Fibroblast of lung (primary cell): ENCODE measurements around the gene ZBTB7B. TPM values are rescaled to one million over a fixed set of nuclear protein-coding genes. Genes with fewer than 3 reads are reported as not detected.

Experiments
- DNase-seq, 2 donors: peaks; one replicate each; pipeline versions ENCODE4 v3.0.0 to v3.0.0-alpha.2; 2010; ENCODE audit warnings: low read depth in 2 of 2
- H2AFZ ChIP-seq: 2 replicates; pipeline ENCODE4 v1.5.1; 2012; ENCODE audit warnings: low read length, control low read depth, inconsistent platforms
- H3K27ac ChIP-seq: 2 replicates; pipeline ENCODE4 v1.5.1; 2011; ENCODE audit warnings: low read length, control low read depth; ENCODE audit not compliant: insufficient read depth
- H3K27me3 ChIP-seq: 2 replicates; pipeline ENCODE4 v1.5.1; 2011; ENCODE audit warnings: mild to moderate bottlenecking, low read length; ENCODE audit not compliant: control insufficient read depth, insufficient read depth
- H3K36me3 ChIP-seq: 2 replicates; pipeline ENCODE4 v1.5.1; 2011; ENCODE audit warnings: low read length; ENCODE audit not compliant: control insufficient read depth, insufficient read depth
- H3K4me1 ChIP-seq: 2 replicates; pipeline ENCODE4 v1.5.1; 2011; ENCODE audit warnings: low read length; ENCODE audit not compliant: control insufficient read depth, insufficient read depth; ENCODE audit errors: extremely low read depth
- H3K4me2 ChIP-seq: 2 replicates; pipeline ENCODE4 v1.5.1; 2011; ENCODE audit warnings: low read length, control low read depth; ENCODE audit not compliant: insufficient read depth; ENCODE audit errors: extremely low read depth
- H3K4me3 ChIP-seq, 4 experiments: fragments of 200-600 bp in 1 of 4; sonication (generic) in 1 of 4; replicated peaks in 1 of 4; 2 replicates each; pipeline ENCODE4 v1.5.1; 2011 to 2016; ENCODE audit warnings: low read length in 4 of 4, low read depth in 3 of 4, mild to moderate bottlenecking in 3 of 4, control low read depth in 2 of 4, inconsistent platforms in 1 of 4, mixed read lengths in 1 of 4; ENCODE audit not compliant: insufficient read depth in 1 of 4; ENCODE audit errors: control extremely low read depth in 1 of 4
- H3K79me2 ChIP-seq: 2 replicates; pipeline ENCODE4 v1.5.1; 2012; ENCODE audit warnings: mild to moderate bottlenecking, low read length, inconsistent platforms; ENCODE audit not compliant: control insufficient read depth, insufficient read depth
- H3K9ac ChIP-seq: 2 replicates; pipeline ENCODE4 v1.5.1; 2011; ENCODE audit warnings: mild to moderate bottlenecking, low read length, control low read depth; ENCODE audit not compliant: insufficient read depth
- H3K9me3 ChIP-seq: 2 replicates; pipeline ENCODE4 v1.5.1; 2012; ENCODE audit warnings: low read depth, low read length; ENCODE audit not compliant: control insufficient read depth, insufficient read depth
- H4K20me1 ChIP-seq: 2 replicates; pipeline ENCODE4 v1.5.1; 2011; ENCODE audit warnings: low read length; ENCODE audit not compliant: control insufficient read depth, insufficient read depth; ENCODE audit errors: extremely low read depth
- EZH2 ChIP-seq: IDR thresholded peaks from 2 replicates; pipeline ENCODE4 v1.5.1; 2012; ENCODE audit warnings: low read length, control low read depth, mild to moderate bottlenecking; ENCODE audit errors: missing control alignments
- polyA plus RNA-seq, 2 donors: library from polyadenylated mRNA; depleted of rRNA in 1 of 2; stranded (reverse) in 1 of 2; unstranded in 1 of 2; fragments of >200 nt; gene quantifications; 2 replicates each; pipeline ENCODE4 v1.2.1, GENCODE V29; 2011 to 2012; ENCODE audit warnings: missing spikeins in 1 of 2
- total RNA-seq: library from RNA; depleted of rRNA; stranded (reverse); fragments of >200 nt; gene quantifications from 2 replicates; pipeline ENCODE4 v1.2.1, GENCODE V29; 2014
- TF ChIP-seq, protein P1 (sequence below), 2 donors: IDR thresholded peaks in 1 of 2; conservative IDR thresholded peaks in 1 of 2; 1 replicate in 1 of 2; 2 replicates in 1 of 2; pipeline ENCODE4 v1.5.1; 2011 to 2012; ENCODE audit warnings: low read length in 2 of 2, control low read depth in 1 of 2, inconsistent platforms in 1 of 2, low read depth in 1 of 2, mild to moderate bottlenecking in 1 of 2

Gene ZBTB7B
- total and polyA plus RNA-seq, 2 donors (not counting 1 experiment from before 2014, with no cell fraction given) = 7.0 to 19.3 TPM

- no peaks in the 10 kb centered on the region for H4K20me1 ChIP-seq
- H3K4me1 ChIP-seq = peaks cover 2% of the 10 kb centered on the region
- H3K36me3 ChIP-seq = no peaks in the 10 kb centered on the region
- no peak overlapping the region for H3K4me3 ChIP-seq
- no peak overlapping the region for H2AFZ ChIP-seq
- H3K27me3 ChIP-seq = peaks cover 8% of the 10 kb centered on the region
- no peaks in the 10 kb centered on the region for H3K9me3 ChIP-seq
- TF ChIP-seq EZH2 = no peak
- TF ChIP-seq, protein P1, sequence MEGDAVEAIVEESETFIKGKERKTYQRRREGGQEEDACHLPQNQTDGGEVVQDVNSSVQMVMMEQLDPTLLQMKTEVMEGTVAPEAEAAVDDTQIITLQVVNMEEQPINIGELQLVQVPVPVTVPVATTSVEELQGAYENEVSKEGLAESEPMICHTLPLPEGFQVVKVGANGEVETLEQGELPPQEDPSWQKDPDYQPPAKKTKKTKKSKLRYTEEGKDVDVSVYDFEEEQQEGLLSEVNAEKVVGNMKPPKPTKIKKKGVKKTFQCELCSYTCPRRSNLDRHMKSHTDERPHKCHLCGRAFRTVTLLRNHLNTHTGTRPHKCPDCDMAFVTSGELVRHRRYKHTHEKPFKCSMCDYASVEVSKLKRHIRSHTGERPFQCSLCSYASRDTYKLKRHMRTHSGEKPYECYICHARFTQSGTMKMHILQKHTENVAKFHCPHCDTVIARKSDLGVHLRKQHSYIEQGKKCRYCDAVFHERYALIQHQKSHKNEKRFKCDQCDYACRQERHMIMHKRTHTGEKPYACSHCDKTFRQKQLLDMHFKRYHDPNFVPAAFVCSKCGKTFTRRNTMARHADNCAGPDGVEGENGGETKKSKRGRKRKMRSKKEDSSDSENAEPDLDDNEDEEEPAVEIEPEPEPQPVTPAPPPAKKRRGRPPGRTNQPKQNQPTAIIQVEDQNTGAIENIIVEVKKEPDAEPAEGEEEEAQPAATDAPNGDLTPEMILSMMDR (conservative IDR thresholded peaks at IDR 0.05 in 1 of 2, IDR thresholded peaks at IDR 0.05 in 1 of 2; ENCODE audit: low read depth in 1 of 2, low read length in 2 of 2) = no peak
- no peak overlapping the region for H3K27ac ChIP-seq
- H3K4me2 ChIP-seq = no peak overlapping the region
- no peak overlapping the region for H3K9ac ChIP-seq
- H3K79me2 ChIP-seq = no peaks in the 10 kb centered on the region
- no peak for DNase-seq
Observed at GRCh38 chr1:155042789-155043188, 40.2 kb downstream of the ZBTB7B start.

DNA sequence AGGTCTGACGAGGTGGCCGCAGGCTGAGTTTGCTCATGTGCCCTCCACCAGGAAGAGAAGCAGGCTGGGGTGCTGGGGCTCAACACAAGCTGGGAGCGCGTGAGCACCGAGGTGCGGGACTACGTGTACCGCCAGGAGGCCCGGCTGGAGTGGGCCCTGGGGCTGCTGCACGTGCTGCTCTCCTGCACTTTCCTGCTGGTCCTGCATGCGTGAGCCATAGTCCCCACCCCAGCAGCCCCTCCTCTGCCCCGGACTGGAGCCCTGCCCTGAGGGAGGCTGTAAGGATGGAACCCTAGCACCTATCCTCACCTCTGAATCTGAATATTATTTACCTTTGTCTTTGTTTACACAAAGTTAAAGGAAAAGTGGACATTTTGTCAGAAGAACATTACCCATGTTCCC is 40.7 kb downstream of the ZBTB7B start:
- Histone ChIP-seq H2AFZ (no peak overlapping the region), H4K20me1 (no peaks in the 10 kb centered on the region), H3K36me3 (no peaks in the 10 kb centered on the region), H3K4me3 (no peak overlapping the region), H3K27me3 (peaks cover 7% of the 10 kb centered on the region), H3K4me1 (peaks cover 2% of the 10 kb centered on the region), H3K79me2 (no peaks in the 10 kb centered on the region), H3K4me2 (no peak overlapping the region), H3K27ac (no peak overlapping the region), H3K9ac (no peak overlapping the region), H3K9me3 (no peaks in the 10 kb centered on the region)
- TF ChIP-seq EZH2 = no peak
- TF ChIP-seq, protein P1 (conservative IDR thresholded peaks at IDR 0.05 in 1 of 2, IDR thresholded peaks at IDR 0.05 in 1 of 2; ENCODE audit: low read depth in 1 of 2, low read length in 2 of 2) = no peak
- DNase-seq = no peak

DNA sequence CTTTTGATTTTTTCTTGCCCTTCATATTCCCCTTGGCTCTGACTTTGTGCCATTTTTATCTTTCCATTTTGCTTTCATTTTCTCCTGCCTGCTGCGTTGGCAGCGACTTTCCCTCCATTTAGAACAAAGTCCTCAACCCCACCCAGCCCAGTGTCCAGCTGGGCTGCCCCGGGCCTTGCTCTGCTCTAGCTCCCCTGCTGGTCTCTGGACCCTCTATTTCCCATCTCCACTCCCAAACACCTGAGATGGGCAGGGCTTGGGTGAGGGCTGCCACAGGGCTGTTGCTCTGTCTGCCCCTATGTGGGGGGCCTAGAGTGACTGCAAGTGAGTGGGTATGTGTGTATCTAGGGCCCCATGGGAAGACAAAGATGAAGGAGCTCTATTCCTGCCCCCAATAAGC is 41.2 kb downstream of the ZBTB7B start:
- Histone ChIP-seq H3K27me3 (peaks cover 6% of the 10 kb centered on the region), H3K36me3 (no peaks in the 10 kb centered on the region), H3K27ac (no peak overlapping the region), H3K79me2 (no peaks in the 10 kb centered on the region), H2AFZ (no peak overlapping the region), H3K9ac (no peak overlapping the region), H3K4me3 (no peak overlapping the region), H3K4me1 (peaks cover 2% of the 10 kb centered on the region), H3K4me2 (no peak overlapping the region), H3K9me3 (no peaks in the 10 kb centered on the region), H4K20me1 (no peaks in the 10 kb centered on the region)
- DNase-seq = no peak
- no peak for TF ChIP-seq EZH2
- TF ChIP-seq, protein P1 (conservative IDR thresholded peaks at IDR 0.05 in 1 of 2, IDR thresholded peaks at IDR 0.05 in 1 of 2; ENCODE audit: low read depth in 1 of 2, low read length in 2 of 2) = no peak
